ENCODE results near the gene CCNK. TPM values are rescaled to one million over a fixed set of nuclear protein-coding genes. Genes with fewer than 3 reads are reported as not detected.

The CCNK gene
- total and polyA plus RNA-seq, 2 of the 13 experiments (the other 11 are each of a cell fraction or from before 2014, with no cell fraction given) = 4.9 to 9.7 TPM

- TF ChIP-seq, protein P1, sequence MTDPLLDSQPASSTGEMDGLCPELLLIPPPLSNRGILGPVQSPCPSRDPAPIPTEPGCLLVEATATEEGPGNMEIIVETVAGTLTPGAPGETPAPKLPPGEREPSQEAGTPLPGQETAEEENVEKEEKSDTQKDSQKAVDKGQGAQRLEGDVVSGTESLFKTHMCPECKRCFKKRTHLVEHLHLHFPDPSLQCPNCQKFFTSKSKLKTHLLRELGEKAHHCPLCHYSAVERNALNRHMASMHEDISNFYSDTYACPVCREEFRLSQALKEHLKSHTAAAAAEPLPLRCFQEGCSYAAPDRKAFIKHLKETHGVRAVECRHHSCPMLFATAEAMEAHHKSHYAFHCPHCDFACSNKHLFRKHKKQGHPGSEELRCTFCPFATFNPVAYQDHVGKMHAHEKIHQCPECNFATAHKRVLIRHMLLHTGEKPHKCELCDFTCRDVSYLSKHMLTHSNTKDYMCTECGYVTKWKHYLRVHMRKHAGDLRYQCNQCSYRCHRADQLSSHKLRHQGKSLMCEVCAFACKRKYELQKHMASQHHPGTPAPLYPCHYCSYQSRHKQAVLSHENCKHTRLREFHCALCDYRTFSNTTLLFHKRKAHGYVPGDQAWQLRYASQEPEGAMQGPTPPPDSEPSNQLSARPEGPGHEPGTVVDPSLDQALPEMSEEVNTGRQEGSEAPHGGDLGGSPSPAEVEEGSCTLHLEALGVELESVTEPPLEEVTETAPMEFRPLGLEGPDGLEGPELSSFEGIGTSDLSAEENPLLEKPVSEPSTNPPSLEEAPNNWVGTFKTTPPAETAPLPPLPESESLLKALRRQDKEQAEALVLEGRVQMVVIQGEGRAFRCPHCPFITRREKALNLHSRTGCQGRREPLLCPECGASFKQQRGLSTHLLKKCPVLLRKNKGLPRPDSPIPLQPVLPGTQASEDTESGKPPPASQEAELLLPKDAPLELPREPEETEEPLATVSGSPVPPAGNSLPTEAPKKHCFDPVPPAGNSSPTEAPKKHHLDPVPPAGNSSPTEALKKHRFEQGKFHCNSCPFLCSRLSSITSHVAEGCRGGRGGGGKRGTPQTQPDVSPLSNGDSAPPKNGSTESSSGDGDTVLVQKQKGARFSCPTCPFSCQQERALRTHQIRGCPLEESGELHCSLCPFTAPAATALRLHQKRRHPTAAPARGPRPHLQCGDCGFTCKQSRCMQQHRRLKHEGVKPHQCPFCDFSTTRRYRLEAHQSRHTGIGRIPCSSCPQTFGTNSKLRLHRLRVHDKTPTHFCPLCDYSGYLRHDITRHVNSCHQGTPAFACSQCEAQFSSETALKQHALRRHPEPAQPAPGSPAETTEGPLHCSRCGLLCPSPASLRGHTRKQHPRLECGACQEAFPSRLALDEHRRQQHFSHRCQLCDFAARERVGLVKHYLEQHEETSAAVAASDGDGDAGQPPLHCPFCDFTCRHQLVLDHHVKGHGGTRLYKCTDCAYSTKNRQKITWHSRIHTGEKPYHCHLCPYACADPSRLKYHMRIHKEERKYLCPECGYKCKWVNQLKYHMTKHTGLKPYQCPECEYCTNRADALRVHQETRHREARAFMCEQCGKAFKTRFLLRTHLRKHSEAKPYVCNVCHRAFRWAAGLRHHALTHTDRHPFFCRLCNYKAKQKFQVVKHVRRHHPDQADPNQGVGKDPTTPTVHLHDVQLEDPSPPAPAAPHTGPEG (CRISPR knock-in tag; IDR thresholded peaks at IDR 0.05) = no peak
- no peak for TF ChIP-seq HNRNPLL (IDR thresholded peaks at IDR 0.05; ENCODE audit: low read depth, low read length, poor library complexity, severe bottlenecking)
Measured at GRCh38 chr14:99478128-99478527, 3.1 kb upstream of the CCNK start (continued).

DNA sequence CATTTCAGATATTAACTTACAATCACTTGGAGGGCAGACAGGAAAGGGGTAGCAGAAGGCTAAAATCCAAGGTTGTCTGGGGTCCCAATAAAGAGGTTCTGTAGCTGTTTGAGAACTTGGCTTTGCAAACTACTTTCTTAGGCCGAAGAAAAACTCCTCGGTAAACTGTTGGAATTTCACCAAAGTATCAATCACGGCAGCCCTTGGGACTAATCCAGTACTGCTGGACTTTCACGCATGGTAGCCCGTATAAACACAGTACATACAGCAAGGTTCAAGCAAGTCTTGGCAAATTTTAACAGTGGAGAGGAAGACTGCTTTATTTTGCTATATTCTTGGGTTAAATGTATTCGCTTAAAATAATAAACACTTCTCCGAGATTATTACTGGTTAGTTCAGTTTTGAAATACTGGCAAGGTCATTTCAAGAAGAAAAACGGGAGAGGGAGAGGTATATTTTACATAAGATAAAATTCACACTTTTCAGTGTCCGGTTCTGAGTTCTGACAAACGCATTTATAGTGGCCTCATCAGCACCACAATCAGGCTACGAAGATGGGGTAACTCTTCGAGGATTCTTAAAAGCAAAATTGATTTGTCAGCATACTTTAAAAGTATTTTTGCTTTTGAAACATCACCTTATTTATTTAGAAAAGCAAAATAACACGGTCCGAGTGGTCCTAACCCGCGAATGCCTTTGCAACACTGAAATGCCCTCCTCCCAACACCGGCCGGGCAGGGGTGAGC lies 1.9 kb upstream of the CCNK start:
- 1% methylated on average over 18 of the region's 18 CpGs for WGBS (ENCODE audit: low lambda C conversion rate)
- Histone ChIP-seq H3K27ac (ENCODE audit: extremely low read length, insufficient read depth, low read length) (peak overlapping the region; percentile 73), H3K9ac (ENCODE audit: insufficient read depth, low read depth, low read length) (peak overlapping the region; percentile 83), H3K4me2 (ENCODE audit: low read depth, low read length) (peak overlapping the region; percentile 80), H2AFZ (ENCODE audit: low read length) (no peak overlapping the region), H3K9me3 (ENCODE audit: low read length) (no peaks in the 10 kb centered on the region), H3K4me1 (ENCODE audit: insufficient read depth, low read length) (peaks cover 58% of the 10 kb centered on the region), H3K4me3 (replicated peaks in 1 of 3; ENCODE audit: insufficient read depth in 1 of 3, low read depth in 2 of 3, low read length in 3 of 3) (peak overlapping the region; percentile 87 to 92 (median 88)), H3K36me3 (replicated peaks in 1 of 2; ENCODE audit: control insufficient read depth in 1 of 2, insufficient read depth in 2 of 2, low read length in 2 of 2) (no peaks in the 10 kb centered on the region), H3K79me2 (ENCODE audit: insufficient read depth, low read length) (peaks cover 89% of the 10 kb centered on the region), H4K20me1 (ENCODE audit: insufficient read depth, low read length) (peaks cover 40% of the 10 kb centered on the region), H3K27me3 (ENCODE audit: control insufficient read depth in 1 of 2, insufficient read depth in 2 of 2, low read length in 2 of 2) (no peaks in the 10 kb centered on the region; a peak in 1 of 5 replicates)
- POLR2A ChIA-PET = no interaction called here
- CTCF ChIA-PET (ENCODE audit: low intra/inter-chr PET ratio, low total read pairs) = no interaction called here
- no peak for DNase-seq (ENCODE audit: low spot score)
- intact Hi-C loops (cut with micrococcal nuclease; ENCODE audit: unreplicated experiment) = loop anchor here (5.0 kb wide), 1 partner anchor 582 kb away; no protein-coding TSS in a partner anchor
- TF ChIP-seq PHF8 (CRISPR knock-in tag; IDR thresholded peaks at IDR 0.05) (0 out of 2 replicates have a peak, but pooled peaks have one; percentile 10), MAFK (conservative IDR thresholded peaks at IDR 0.05 in 1 of 2, IDR thresholded peaks at IDR 0.05 in 1 of 2; ENCODE audit: low read length in 2 of 2) (peak; percentile 71 to 84), ZNF441 (CRISPR knock-in tag; IDR thresholded peaks at IDR 0.05; ENCODE audit: borderline replicate concordance) (no peak), MAFF (IDR thresholded peaks at IDR 0.05; ENCODE audit: low read depth, low read length) (peak; percentile 73)
- TF ChIP-seq, protein P2, sequence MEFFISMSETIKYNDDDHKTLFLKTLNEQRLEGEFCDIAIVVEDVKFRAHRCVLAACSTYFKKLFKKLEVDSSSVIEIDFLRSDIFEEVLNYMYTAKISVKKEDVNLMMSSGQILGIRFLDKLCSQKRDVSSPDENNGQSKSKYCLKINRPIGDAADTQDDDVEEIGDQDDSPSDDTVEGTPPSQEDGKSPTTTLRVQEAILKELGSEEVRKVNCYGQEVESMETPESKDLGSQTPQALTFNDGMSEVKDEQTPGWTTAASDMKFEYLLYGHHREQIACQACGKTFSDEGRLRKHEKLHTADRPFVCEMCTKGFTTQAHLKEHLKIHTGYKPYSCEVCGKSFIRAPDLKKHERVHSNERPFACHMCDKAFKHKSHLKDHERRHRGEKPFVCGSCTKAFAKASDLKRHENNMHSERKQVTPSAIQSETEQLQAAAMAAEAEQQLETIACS (CRISPR knock-in tag; IDR thresholded peaks at IDR 0.05) = no peak
- TF ChIP-seq, protein P3, sequence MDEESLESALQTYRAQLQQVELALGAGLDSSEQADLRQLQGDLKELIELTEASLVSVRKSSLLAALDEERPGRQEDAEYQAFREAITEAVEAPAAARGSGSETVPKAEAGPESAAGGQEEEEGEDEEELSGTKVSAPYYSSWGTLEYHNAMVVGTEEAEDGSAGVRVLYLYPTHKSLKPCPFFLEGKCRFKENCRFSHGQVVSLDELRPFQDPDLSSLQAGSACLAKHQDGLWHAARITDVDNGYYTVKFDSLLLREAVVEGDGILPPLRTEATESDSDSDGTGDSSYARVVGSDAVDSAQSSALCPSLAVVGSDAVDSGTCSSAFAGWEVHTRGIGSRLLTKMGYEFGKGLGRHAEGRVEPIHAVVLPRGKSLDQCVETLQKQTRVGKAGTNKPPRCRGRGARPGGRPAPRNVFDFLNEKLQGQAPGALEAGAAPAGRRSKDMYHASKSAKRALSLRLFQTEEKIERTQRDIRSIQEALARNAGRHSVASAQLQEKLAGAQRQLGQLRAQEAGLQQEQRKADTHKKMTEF (CRISPR knock-in tag; IDR thresholded peaks at IDR 0.05) = 0 out of 2 replicates have a peak, but pooled peaks have one; percentile 8
- TSS peak; percentile 53 for BruUV-seq (replicated peaks)
- no peak for ATAC-seq
- FAIRE-seq = no peak
- in situ Hi-C loops (cut with HindIII; ENCODE audit: extremely low pct_ligation_motif_present, low pct_unique_long_range_greater_than_20kb) = no loop called here

Data from HepG2 (cell line).